Aorta (tissue), 5 donors: ENCODE measurements around the gene FUT7. TPM values are rescaled to one million over a fixed set of nuclear protein-coding genes. Genes with fewer than 3 reads are reported as not detected.
A peak's percentile ranks its signal among the peaks of the same experiment; 100 is the strongest.

Source experiments
- ATAC-seq: fragments of 200-7000 bp; cut with Tn5 transposase; one replicate; pipeline ENCODE4 v1.9.1; 2022; ENCODE audit warnings: moderate library complexity; ENCODE audit not compliant: low FRiP score
- DNase-seq, 2 donors: peaks; one replicate each; pipeline ENCODE4 v3.0.0-alpha.2; 2020
- H3K27ac ChIP-seq, 2 donors: one replicate each; pipeline ENCODE4 v1.5.1; 2013; ENCODE audit warnings: low read length in 2 of 2, mild to moderate bottlenecking in 2 of 2, moderate library complexity in 2 of 2, control low read depth in 1 of 2, inconsistent platforms in 1 of 2, low read depth in 1 of 2
- H3K27me3 ChIP-seq, 2 donors: one replicate each; pipeline ENCODE4 v1.6.1; 2013; ENCODE audit warnings: control low read depth in 1 of 2, low read length in 1 of 2, mild to moderate bottlenecking in 1 of 2, moderate library complexity in 1 of 2; ENCODE audit not compliant: insufficient read depth in 2 of 2, control insufficient read depth in 1 of 2
- H3K36me3 ChIP-seq, 2 donors: one replicate each; pipeline ENCODE4 v1.6.1; 2013; ENCODE audit warnings: control low read depth in 1 of 2, low read length in 1 of 2, mild to moderate bottlenecking in 1 of 2; ENCODE audit not compliant: insufficient read depth in 2 of 2, control insufficient read depth in 1 of 2
- H3K4me1 ChIP-seq, 2 donors: one replicate each; pipeline ENCODE4 v1.6.1; 2013; ENCODE audit warnings: low read length in 2 of 2, control low read depth in 1 of 2, mild to moderate bottlenecking in 1 of 2, moderate library complexity in 1 of 2; ENCODE audit not compliant: insufficient read depth in 2 of 2, control insufficient read depth in 1 of 2
- H3K4me3 ChIP-seq, 2 donors: one replicate each; pipeline ENCODE4 v1.5.1; 2013; ENCODE audit warnings: low read length in 2 of 2, control low read depth in 1 of 2, mild to moderate bottlenecking in 1 of 2
- H3K9me3 ChIP-seq: one replicate; pipeline ENCODE4 v1.6.1; 2013; ENCODE audit warnings: mild to moderate bottlenecking, low read length; ENCODE audit not compliant: control insufficient read depth
- WGBS, 2 donors: extraction: QIAGEN DNeasy Blood & Tissue Kit; methylation state at CpG; one replicate each; pipeline ENCODE4 v1.1.7; 2013; 5-methylcytosine and 5-hydroxymethylcytosine counted together
- intact Hi-C, 2 donors: fragments of 100-400 bp; cut with DNase I; formaldehyde crosslinking; loops; one replicate each; pipeline versions ENCODE4 v1.14.2 to v1.15.0; 2022
- polyA plus RNA-seq, 2 donors: library from polyadenylated mRNA; stranded (reverse); fragments of 200-250 nt; gene quantifications; one replicate each; pipeline ENCODE4 v1.2.3, GENCODE V29; 2013
- total RNA-seq, 2 donors: library from RNA; stranded (reverse); fragmentation: NEBNext Ultra II Directional; extraction: Animal tissue kit (Norgen Biotek cat#: 25700); gene quantifications; one replicate each; pipeline ENCODE4 v1.2.1, GENCODE V29; 2021
- donor health status: healthy with polysubstance abuse.
- donor health status: Bipolar disorder and iron deficiency.
- donor health status: DM: no; HTN: no; CAD: no.
- donor health status: DM: no; HTN: no; CAD: no.
- donor health status: DM: yes; HTN: yes; CAD: no.

Gene FUT7
- total and polyA plus RNA-seq, 4 donors = 0.27 to 0.68 TPM; not detected in 2

DNA sequence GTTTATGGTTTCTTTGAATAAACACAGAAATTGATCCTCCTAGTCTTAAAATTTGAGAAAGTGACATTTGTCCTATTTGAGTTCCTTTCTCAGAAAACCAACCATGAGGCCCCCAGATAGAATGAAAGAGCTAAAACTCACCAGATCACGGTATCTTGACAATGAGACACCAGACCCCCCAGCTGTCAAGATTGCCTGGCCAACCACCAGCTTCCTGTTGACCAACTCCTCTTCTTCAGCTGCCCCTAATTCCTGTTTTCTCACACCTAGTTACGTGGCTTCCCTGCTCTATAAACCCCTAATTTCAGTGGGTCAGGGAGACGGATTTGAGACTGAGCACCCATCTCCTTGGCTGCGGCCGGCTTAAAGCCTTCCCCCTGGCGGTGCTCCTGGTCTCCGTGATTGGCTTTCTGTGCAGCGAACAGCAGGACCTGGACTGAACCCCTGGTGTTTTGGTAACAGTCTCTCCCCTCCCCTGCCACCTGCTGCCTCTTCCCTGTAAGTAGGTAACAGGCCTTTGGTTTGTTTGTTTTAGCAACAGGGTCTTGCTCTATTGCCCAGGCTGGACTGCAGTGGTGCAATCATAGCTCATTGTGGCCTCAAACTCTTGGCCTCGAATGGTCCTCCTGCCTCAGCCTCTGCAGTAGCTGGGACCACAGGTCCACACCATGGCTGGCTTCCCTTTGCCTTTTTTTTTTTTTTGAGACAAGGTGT lies 26.8 kb upstream of the FUT7 start:
- no peaks in the 10 kb centered on the region for H3K4me1 ChIP-seq
- no peaks in the 10 kb centered on the region for H3K27me3 ChIP-seq
- H3K9me3 ChIP-seq = no peaks in the 10 kb centered on the region
- no peak overlapping the region for H3K27ac ChIP-seq
- no peaks in the 10 kb centered on the region for H3K36me3 ChIP-seq
- 90 to 92% methylated on average over 9 of the region's 9 CpGs for whole genome bisulfite sequencing, 2 donors
- ATAC-seq (no peak), DNase-seq (no peak)
- H3K4me3 ChIP-seq = no peak overlapping the region
- intact Hi-C loops = no loop called here

DNA sequence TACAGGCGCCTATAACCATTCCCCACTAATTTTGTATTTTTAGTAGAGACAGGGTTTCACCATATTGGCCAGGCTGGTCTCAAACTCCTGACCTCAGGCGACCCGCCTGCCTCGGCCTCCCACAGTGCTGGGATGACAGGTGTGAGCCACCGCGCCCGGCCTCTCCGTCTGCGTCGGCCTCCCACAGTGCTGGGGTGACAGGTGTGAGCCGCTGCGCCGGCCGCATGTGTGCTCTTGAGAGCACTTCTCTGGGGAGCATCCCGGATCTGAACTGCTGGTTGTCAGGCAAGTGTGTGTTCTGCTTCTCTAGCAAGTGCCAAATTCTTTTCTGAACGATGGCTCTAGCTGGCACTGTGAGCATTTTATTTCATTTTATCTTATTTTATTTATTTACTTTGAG lies 25.7 kb upstream of the FUT7 start:
- WGBS, 2 donors = 72 to 74% methylated on average over 16 of the region's 16 CpGs
- no peak overlapping the region for H3K27ac ChIP-seq

DNA sequence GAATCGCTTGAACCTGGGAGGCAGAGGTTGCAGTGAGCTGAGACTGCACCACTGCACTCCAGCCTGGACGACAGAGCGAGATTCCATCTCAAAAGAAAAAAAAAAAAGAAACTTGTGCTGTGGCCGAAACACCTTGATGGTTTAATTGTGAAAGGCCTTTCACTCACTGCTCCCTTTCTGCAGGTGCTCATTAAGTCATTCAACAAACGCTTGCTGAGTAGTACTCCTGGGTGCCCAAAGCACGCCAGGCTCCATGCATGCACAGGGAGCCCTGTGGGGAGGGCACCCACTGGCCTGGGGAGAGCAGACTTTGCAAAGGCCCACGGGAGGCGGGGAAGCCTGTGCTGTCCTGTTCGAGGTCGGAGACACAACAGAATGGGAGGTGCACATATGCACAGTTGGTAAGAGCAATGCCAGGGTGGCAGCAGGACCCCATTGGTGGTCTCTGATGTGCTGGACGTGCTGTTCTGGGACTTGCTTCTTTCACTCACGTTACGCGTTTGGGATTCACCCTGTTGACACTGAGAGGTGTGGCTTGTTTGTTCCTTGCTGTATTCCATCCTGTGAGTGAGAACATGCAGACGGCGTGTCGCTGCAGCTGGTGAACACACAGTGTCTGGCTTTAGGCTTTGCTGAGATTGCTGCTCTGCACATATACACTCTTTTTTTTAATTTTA lies 25.0 kb upstream of the FUT7 start:
- Histone ChIP-seq H3K4me1 (no peaks in the 10 kb centered on the region), H3K4me3 (no peak overlapping the region), H3K27me3 (no peaks in the 10 kb centered on the region), H3K27ac (no peak overlapping the region), H3K36me3 (no peaks in the 10 kb centered on the region), H3K9me3 (no peaks in the 10 kb centered on the region)
- ATAC-seq = no peak
- no peak for DNase-seq
- 86 to 87% methylated on average over 17 of the region's 17 CpGs for WGBS, 2 donors
- intact Hi-C loops = no loop called here

More for the DNA sequence above, 25.7 kb upstream of the FUT7 start:
- intact Hi-C loops = no loop called here
- H3K4me3 ChIP-seq = no peak overlapping the region
- ATAC-seq (no peak), DNase-seq (no peak)
- H3K4me1 ChIP-seq = no peaks in the 10 kb centered on the region
- H3K9me3 ChIP-seq = no peaks in the 10 kb centered on the region
- H3K36me3 ChIP-seq = no peaks in the 10 kb centered on the region
- H3K27me3 ChIP-seq = no peaks in the 10 kb centered on the region

DNA sequence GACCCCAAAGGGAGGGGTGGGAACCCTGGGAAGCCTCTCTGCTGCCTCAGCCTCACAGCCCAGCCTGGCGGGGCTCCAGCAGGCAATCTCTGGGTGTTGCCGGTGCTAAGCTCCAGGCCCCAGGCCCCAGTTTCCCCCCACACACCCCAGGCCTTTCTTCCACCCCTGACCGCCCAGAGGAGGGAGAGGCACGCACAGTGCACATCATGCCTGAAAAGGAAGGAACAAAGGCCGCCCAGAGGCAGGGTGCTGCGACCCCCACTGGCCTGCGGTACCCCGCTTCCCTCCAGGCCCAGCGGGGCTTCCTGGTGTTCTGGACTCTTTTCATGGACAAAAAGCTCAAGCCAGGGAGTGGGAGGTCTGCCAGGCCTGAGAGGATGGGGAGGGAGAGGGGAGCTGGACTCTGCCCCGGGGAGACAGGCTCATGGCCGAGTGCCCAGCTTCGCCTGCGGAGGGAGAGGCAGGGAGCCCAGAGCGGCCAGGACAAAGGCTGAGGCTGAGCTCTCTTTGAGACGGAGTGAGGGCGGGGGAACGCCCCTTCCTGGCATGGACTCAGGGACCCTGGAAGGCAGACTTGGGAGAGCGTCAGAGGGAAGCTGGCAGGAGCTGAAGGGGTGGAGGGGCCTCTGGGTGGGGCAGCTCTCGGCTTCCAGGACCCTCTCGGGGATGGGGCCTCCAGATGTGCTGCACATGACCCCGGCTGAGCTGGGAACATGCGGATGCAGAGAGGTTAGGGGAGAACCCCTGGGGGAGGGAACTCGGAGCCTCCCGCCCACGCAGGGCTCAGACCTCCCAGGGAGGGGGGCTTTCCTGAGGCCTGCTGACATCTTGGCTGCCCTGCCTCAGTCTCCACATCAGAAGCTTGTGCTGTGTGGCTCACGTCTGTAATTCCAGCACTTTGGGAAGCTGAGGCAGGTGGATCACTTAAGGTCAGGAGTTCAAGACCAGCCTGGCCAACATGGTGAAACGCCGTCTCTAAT lies 23.8 kb upstream of the FUT7 start:
- no peaks in the 10 kb centered on the region for H3K27me3 ChIP-seq
- H3K27ac ChIP-seq = no peak overlapping the region
- DNase-seq = peak; percentile 86 to 90
- WGBS, 2 donors = 10 to 12% methylated on average over 28 of the region's 28 CpGs
- intact Hi-C loops = no loop called here
- ATAC-seq = peak; percentile 84
- H3K9me3 ChIP-seq = no peaks in the 10 kb centered on the region
- H3K36me3 ChIP-seq = no peaks in the 10 kb centered on the region
- H3K4me1 ChIP-seq = no peaks in the 10 kb centered on the region
- no peak overlapping the region for H3K4me3 ChIP-seq

DNA sequence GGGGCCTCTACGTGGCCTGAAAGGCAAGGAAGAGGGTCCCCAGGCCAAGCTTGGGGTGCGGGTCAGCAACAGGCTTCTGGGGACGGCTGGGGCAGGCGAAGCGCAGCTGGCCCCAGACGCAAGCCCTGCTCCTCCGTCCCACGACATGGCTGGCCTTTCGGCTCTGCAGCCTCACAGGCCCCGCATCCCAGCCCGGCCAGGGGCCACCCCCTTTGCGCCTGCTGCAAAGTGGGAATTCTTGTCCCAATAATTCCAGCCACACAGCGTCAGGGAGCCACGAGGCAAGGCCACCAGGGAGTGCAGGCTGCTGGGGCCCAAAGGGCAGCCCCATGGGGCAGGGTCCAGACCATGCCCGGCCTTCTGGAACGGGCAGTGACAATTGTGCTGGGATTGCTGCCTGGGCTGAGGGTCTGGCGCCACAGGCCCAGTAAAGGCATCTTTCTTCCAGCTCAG lies 23.1 kb upstream of the FUT7 start:
- WGBS, 2 donors = 57 to 63% methylated on average over 14 to 17 of the region's 17 CpGs
- Histone ChIP-seq H3K9me3 (no peaks in the 10 kb centered on the region), H3K36me3 (no peaks in the 10 kb centered on the region), H3K27me3 (no peaks in the 10 kb centered on the region), H3K4me1 (no peaks in the 10 kb centered on the region), H3K4me3 (no peak overlapping the region), H3K27ac (no peak overlapping the region)
- intact Hi-C loops = no loop called here
- ATAC-seq (peak; percentile 27), DNase-seq (no peak)

DNA sequence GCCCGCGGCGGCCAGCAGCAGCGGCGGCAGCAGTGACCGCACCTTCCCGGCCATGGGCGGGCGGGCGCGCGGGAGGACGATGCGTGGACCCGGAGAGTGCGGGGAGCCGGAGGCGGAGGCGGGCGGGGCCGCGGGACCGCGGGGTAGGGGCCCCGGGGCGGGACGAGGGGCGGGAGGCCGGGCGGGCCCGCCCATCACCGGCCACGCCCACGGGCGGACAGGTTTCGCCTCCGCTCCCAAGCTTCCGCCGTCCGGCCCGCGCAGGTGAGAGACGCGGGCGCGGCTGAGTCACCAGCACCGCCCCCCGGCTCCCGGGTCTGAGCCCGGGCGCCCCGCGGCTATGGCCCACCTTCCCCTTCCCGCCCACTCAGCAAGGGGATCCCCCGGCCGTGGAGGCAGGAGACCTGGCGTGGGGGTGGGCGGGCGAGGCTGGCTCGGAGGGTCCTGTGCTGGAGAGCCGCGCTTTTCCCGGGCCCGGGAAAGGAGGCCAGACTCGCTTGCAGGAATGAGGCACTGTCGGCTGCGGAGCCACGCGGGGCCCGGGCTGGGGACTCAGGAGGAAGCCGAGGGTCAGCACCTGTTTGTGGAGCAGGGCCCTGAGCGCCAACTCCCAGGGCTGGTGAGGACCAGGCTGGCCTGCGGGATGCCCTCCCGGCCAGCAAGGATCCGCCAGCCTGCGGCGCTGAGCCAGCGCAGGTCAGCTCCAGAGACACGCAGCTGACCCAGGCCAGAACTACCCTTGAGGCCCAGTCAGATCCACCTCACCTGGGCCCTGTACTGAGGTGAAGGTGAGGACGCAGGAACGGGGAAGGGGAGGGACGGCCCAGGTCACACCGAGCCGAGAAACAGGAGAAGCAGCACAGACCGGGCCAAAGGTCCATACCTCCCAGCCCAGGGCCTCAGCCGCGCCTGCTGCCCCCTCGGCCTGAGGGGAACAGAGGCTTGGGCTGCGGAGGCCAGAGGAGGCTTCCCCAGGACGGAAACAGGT lies 22.4 kb upstream of the FUT7 start, which contains the start of gene ENTPD2:
Gene ENTPD2, minus strand, starts transcription at position 118 of the 988 bp plus-strand sequence. Its CDS starts 64 bp downstream, at position 54.
- DNase-seq = peak in 1 of 2 donors; percentile 50
- intact Hi-C loops = no loop called here
- no peaks in the 10 kb centered on the region for H3K4me1 ChIP-seq
- no peak within 1 kb of the TSS for H3K27ac ChIP-seq
- no peaks in the 10 kb centered on the region for H3K27me3 ChIP-seq
- WGBS, 2 donors = 30 to 32% methylated on average over 79 to 90 of the region's 90 CpGs
- H3K9me3 ChIP-seq = no peaks in the 10 kb centered on the region
- H3K36me3 ChIP-seq = no peaks in the 10 kb centered on the region
- H3K4me3 ChIP-seq = no peak within 1 kb of the TSS
- no peak for ATAC-seq

DNA sequence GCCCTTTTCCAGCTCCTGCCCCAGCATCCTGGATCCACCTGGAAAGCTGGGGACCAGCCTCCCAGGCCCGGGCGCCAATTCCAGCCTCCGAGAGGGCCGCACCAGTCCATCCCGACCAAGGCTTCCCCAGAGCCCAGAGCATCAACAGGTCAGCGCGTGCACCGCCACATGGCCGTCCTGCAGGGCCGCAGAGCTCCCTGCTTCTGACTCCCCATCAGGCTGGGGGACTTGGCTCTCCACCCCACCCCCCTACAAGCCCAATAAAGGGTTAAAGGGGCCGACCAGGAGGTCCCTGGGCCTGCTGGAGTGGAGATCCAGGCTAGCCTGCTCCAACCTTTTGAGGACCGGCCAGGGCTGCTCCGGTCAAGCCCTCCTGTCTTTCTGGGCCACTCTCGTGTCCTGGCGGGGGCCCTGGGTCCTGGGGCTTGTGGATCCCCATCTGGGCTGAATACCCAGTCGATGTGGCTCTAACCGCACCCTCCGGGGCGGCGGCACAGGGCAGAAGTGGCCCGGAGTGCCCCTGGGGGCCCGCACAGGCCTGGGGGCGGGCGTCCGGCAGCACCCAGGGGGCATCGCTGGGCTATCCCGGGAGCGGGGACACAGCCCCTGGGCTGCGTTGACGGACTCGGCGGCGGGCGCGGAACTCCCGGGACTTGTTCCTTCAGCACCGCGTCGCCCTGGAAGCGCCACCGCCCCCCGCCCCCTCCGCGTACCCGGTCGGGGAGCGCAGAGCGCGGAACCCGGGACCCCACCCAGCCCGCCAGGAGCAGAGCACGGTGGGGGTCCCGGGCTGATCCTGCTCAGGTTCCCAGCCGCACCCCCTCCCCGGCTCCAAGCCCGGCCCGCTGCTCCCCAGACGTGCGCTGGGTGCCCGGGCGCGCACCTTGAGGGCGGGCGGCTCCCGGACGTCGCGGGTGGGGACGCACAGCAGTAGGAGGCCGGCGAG lies 21.4 kb upstream of the FUT7 start:
- DNase-seq (no peak), ATAC-seq (no peak)
- Histone ChIP-seq H3K4me3 (no peak overlapping the region), H3K4me1 (no peaks in the 10 kb centered on the region), H3K27me3 (no peaks in the 10 kb centered on the region), H3K9me3 (no peaks in the 10 kb centered on the region), H3K36me3 (no peaks in the 10 kb centered on the region), H3K27ac (no peak overlapping the region)
- WGBS, 2 donors = 24 to 26% methylated on average over 59 to 71 of the region's 71 CpGs
- intact Hi-C loops = no loop called here
